Measurements from ENCODE around the gene AMELY.
"Not testable (repeated sequence)": the region's sequence is repeated elsewhere in the genome, so short reads cannot be mapped to it uniquely, and the experiment has no call there.

AMELY gene

DNA sequence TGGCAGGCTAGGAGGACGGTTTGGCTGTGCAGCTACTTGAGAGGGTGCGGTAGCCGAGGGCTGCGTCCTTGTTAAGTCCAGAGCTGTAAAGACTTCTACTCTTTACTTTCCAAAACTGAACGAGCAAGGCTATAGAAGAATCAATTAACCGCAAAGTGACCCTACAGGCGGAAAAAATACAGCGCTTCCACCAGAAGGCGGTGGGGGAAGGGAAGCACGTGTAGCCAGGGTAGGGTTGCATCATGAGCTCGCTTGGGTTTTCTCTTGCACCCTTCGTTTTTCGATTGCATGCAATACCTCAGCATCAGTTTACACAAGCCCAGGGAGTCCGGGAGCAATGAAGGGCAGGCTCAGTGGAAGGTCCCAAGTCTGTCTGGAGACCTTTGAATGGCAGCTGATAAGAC, 2.4 kb downstream of the AMELY start:
- TF ChIP-seq, protein P1, sequence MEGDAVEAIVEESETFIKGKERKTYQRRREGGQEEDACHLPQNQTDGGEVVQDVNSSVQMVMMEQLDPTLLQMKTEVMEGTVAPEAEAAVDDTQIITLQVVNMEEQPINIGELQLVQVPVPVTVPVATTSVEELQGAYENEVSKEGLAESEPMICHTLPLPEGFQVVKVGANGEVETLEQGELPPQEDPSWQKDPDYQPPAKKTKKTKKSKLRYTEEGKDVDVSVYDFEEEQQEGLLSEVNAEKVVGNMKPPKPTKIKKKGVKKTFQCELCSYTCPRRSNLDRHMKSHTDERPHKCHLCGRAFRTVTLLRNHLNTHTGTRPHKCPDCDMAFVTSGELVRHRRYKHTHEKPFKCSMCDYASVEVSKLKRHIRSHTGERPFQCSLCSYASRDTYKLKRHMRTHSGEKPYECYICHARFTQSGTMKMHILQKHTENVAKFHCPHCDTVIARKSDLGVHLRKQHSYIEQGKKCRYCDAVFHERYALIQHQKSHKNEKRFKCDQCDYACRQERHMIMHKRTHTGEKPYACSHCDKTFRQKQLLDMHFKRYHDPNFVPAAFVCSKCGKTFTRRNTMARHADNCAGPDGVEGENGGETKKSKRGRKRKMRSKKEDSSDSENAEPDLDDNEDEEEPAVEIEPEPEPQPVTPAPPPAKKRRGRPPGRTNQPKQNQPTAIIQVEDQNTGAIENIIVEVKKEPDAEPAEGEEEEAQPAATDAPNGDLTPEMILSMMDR (IDR thresholded peaks at IDR 0.05; ENCODE audit: control insufficient read depth, insufficient read depth, low read depth, low read length, missing control alignments) = no peak
- DNase-seq (ENCODE audit: low read depth) = no peak
- H3K4me3 ChIP-seq (ENCODE audit: control insufficient read depth, low read depth, low read length) = no peak overlapping the region

DNA sequence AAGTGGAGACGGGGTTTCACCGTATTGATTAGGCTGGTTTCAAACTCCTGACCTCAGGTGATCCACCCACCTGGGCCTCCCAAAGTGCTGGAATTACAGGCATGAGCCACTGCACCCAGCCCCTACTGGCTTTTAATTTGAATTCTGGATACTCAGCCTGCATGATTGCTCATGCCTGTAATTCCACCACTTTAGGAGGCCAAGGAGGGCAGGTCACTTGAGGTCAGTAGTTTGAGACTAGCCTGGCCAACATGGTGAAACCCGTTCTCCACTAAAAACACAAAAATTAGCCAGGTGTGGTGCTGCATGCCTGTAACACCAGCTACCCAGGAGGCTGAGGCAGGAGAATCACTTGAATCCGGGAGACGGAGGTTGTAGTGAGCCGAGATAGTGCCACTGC, 3.5 kb downstream of the AMELY start:
- DNase-seq (ENCODE audit: low read depth); H3K4me3 ChIP-seq (ENCODE audit: control insufficient read depth, low read depth, low read length): not testable (repeated sequence)

DNA sequence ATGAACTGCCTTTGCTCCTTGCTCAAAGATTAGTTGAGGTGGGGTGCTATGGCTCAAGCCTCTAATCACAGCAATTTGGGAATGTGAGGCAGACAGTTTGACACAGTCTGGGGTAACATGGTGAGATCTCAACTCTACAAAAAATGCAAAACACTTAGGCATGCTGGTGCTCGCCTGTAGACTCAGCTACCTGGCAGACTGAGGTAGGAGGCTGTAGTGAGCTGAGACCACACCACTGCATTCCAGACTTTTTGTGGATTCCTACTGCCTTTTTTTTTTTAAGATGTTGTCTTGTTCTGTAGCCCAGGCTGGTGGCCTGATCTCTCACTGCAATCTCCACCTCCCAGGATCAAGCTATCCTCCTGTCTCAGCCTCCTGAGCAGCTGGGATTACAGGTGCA, 4.0 kb downstream of the AMELY start:
- TF ChIP-seq, protein P1 (IDR thresholded peaks at IDR 0.05; ENCODE audit: control insufficient read depth, insufficient read depth, low read depth, low read length, missing control alignments) = no peak
- no peak for DNase-seq (ENCODE audit: low read depth)
- H3K4me3 ChIP-seq (ENCODE audit: control insufficient read depth, low read depth, low read length) = no peak overlapping the region

DNA sequence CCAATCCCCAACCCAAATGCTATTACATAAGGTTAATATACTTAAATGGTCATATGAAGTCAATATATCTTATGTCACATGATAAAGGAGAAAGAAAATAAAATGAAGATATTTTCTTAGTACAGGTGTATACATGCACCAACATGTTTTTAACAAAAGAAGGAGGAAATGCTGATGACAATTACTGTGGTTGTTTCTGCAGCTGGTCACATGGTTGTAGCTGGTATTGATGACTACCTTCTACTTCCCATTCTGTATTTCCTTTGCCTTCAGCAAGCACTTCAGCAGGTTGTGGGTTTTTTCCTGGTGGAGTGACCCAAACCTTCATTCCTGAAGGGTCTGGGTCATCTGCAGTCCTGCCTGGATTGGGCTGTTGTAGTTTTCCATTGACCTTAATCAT, 9.4 kb downstream of the AMELY start:
- DNase-seq (ENCODE audit: low read depth); H3K4me3 ChIP-seq (ENCODE audit: control insufficient read depth, low read depth, low read length): not testable (repeated sequence)

DNA sequence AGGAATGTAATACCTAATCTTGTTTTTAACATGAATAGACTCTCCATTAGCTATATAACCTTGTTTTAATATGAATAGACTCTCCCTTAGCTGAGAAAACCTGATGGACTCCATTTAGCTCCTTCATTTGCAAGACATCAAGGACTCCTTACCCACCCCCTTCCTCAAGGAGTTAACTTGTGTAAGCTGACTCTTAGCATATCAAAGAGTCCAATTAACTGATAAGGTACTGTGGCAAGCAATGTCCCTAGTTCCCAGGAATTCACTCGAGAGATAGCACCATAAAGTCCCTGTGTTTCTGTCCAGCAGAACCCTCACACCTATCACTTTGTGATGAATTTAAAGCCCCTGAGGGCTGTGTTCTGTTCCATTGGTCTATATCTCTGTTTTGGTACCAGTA, 16.3 kb downstream of the AMELY start:
- TF ChIP-seq, protein P1 (IDR thresholded peaks at IDR 0.05; ENCODE audit: control insufficient read depth, insufficient read depth, low read depth, low read length, missing control alignments) = no peak
- H3K4me3 ChIP-seq (ENCODE audit: control insufficient read depth, low read depth, low read length) = no peak overlapping the region
- no peak for DNase-seq (ENCODE audit: low read depth)

DNA sequence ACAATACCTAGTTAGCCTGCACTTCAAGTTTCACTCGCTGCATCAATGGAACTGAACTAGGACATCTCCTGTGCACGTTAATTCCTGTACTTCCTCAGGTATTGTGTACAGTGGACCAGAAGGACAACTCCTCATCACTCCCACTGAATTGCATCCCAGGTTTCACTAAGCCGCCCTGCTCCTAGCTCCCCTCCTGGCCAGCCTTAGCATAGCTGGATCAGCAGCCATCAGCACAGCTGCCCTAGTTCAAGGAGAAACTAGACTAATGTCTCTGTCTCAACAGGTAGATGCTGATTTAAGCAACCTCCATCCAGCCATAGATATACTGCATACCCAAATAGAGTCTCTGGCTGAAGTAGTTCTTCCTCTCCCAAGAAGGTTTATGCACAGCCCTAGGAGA, 17.1 kb downstream of the AMELY start:
- DNase-seq (ENCODE audit: low read depth) = no peak
- TF ChIP-seq, protein P1 (IDR thresholded peaks at IDR 0.05; ENCODE audit: control insufficient read depth, insufficient read depth, low read depth, low read length, missing control alignments) = no peak
- H3K4me3 ChIP-seq (ENCODE audit: control insufficient read depth, low read depth, low read length) = no peak overlapping the region

DNA sequence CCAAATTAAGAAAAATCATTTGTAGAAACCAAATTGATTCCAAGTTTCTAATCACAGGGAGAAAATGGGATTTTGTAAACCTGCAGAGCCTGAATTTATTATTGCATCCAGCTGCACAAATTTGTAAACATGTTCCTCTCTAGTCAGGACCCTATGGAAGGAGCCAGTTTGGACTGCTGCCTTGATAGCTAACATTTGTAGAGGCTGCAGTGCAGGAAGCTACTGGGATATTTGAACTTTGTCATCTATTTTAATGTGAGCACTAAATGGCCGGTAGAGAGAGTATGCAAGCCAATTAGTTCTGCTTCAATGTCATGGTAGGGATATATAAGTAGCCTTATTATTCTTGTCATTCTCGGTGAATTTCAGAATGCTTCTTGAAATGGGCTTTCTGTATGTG, 62.2 kb downstream of the AMELY start:
- TF ChIP-seq, protein P1 (IDR thresholded peaks at IDR 0.05; ENCODE audit: control insufficient read depth, insufficient read depth, low read depth, low read length, missing control alignments) = no peak
- no peak overlapping the region for H3K4me3 ChIP-seq (ENCODE audit: control insufficient read depth, low read depth, low read length)
- DNase-seq (ENCODE audit: low read depth) = no peak

DNA sequence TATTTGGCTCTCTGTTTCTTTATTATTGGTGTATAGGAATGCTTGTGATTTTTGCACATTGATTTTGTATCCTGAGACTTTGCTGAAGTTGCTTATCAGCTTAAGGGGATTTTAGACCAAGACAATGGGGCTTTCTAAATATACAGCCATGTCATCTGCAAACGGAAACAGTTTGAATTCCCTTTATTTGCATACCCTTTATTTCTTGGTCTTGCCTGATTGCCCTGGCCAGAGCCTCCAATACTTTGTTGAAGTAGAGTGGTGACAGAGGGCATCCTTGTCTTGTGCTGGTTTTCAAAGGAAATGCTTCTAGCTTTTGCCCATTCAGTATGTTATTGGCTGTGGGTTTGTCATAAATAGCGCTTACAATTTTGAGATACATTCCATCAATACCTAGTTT, 68.9 kb downstream of the AMELY start:
- not testable (repeated sequence) for DNase-seq (ENCODE audit: low read depth); H3K4me3 ChIP-seq (ENCODE audit: control insufficient read depth, low read depth, low read length)
